Activated CD4-positive, alpha-beta T cell treated with anti-CD3 and anti-CD28 coated beads for 4 hours (primary cell): ENCODE data around the gene PLA2G2D.

Source experiments
- DNase-seq, 2 donors: peaks; one replicate each; pipeline ENCODE4 v3.0.0-alpha.2; 2020

PLA2G2D gene

DNA sequence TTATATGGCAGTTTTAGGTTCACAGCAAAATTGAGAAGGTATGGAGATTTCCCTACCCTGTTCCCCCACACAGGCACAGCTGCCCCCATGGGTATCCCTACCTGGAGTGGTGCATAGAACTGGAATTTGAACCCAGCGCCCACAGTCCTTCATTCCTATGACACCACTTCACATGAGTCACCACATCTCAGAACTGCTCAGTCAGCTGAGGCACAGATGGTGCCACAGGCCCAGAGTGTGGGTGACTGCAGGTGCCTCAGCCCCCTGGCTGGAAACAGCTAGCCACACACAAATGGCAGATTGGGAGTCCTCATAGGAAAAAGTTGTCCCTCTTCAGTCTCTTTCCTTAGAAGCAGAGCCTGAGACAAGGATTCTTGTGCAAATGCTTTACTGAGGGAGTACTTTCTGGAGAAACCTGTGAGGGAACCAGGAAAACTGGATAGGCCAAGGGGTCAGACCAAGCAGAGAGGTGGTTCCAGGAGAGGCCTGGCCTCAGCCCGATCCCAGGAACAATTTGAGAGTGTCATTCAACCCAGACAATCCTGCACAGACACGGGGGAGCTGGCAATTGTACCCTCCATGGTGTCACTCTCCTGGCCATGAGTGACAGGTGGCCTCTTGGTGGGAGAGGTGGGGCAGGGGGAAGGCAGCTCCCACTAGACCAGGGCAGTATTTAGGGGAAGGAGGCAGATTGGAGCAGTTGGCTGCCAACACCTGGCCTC lies 6.9 kb downstream of the PLA2G2D start:
- no peak for DNase-seq

DNA sequence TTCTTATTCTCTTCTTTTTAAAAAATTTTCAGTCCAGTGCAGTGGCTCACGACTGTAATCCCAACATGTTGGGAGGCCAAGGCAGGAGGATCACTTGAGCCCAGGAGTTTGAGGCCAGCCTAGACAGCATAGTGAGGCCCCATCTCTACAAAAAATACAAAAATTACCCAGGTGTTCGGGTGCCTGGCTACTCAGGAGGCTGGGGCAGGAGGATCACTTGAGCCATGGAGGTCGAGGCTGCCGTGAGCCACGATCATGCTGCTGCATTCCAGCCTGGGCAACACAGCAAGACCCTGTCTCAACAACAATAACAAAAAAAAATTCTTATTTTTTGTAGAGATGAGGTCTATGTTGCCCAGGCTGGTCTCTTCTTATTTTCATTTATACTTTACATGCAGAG lies 7.9 kb downstream of the PLA2G2D start:
- DNase-seq = no peak

DNA sequence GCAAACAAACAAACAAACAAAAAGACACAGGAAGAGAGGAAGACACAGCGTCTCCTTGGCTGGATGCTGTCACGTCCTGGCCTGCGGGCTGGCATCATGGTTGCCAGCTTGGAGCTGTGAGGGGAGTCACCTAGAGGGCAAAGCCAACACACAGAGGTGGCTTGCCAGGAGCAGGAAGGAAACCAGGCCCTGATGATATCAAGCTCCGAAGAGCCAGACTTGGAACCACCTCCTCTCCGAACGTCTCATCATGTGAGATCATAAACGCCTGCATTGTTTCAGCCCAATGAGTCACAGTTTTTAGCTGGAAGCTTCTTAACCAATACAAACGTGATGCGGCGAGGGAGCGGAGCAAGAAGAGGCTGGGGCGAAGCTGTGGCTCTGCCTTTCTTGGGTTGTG lies 8.7 kb downstream of the PLA2G2D start:
- DNase-seq = no peak

DNA sequence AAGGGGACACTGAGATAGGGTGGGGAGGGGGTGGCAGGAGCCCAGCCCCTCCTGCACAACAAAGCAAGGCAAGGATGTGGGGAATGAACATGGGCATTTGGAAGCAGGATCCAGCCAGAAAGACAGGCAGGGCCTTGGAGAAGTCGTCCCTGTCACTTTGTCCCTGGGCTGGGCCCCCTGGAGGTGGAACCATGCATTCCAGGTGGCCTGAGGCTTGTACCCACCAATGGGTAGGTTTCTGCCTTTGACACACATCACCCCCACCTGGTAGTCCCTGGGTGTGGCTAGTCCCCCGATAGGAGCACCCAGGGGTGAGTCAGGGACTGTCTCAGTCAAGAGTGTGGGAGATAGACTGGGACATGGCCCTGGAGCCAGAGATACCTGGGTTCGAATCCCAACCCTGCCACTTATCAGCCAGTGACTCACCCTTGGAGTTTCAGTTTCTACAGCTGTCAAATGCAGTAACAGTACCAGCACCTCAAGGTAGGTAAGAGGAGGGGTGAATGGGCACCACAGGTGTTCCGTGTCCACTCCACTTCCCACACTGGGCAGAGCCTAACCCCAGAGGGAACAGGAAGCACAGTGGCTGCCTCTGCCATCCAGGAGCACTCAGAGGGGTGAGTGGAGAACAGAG lies 10.0 kb downstream of the PLA2G2D start:
- no peak for DNase-seq

DNA sequence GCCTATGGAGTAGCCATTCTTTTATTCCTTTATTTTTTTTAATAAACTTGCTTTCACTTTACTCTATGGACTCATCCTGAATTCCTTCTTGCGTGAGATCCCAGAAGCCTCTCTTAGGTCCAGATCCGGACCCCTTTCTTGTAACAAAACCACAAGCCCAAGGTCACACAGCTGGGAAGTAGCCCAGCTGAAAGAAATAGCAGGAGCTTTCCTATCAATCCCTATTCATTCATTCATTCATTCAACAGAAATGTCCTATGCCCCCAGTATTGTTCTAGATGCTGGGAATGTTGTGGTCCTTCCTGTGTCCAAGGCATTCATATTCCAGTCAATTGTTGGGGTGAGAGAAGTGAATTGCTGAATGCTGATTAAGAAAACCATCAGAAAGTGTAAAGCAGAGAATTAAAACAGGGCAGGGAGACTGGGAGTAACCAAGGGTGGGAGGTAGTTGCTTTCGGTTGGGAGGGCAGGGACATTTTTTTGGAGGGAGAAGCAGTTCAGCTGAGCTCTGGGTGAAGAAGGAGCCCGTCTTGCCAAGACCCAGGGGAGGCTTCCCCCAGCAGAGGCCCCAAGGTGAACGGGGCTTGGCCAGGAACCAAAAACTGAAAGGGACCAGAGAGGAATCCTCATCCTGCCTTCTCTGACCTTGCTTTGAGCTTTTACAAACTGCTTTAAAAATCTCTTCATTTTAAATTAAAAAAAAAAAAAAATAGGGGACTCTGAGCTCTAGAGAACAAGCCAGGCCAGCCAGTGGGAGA lies 10.8 kb downstream of the PLA2G2D start:
- no peak for DNase-seq

DNA sequence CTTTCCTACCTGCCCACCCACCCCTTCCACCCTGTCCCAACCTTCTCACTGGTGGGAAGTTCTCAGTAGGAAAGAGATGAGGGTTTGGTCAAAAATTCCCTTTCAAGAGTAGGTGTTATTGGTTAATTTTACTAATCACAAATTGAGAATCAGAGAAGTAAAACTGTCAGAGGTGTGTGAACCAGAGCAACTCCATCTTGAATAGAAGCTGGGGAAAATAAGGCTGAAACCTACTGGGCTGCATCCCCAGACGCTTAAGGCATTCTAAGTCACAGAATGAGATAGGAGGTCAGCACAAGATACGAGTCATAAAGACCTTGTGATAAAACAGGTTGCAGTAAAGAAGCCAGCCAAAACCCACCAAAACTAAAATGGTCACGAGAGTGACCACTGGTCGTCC lies 11.5 kb downstream of the PLA2G2D start:
- DNase-seq = no peak

DNA sequence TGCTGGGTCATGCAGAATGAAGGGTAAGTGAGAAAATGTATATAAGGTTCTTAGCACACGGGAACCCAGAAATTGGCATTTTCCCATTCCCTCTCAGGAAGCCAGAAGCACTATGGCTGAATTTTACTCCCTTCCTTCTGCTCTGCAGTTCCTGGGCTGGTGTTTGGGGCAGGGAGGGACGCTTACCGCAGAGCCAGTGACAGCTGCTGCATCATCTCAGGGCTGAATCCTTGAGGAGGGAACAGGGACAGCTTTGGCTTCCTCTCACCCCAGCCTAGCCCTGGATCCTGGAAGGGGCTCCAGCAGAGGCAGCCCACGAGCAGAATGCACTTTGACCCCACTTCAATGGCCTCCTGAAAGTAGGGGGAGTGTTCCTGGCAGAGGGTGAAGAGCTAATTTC lies 12.0 kb downstream of the PLA2G2D start:
- DNase-seq = no peak

DNA sequence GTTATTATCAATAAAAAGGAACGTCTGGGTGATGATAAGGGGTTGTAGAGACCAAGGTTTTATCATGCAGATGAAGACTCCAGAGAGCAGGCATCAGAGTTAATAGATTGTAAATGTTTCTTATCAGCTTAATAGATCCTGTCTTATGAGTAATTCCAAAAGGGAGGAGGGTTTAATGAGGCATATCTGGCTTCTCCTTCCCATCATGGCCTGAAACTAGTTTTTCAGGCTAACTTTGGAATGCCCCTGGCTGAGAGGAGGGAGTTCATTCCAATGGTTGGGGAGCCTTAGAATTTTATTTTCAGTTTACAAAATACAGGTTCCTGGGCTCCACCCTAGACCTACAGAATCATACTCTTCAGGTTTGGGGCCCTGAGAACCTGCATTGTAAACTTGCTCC lies 13.5 kb downstream of the PLA2G2D start:
- no peak for DNase-seq

DNA sequence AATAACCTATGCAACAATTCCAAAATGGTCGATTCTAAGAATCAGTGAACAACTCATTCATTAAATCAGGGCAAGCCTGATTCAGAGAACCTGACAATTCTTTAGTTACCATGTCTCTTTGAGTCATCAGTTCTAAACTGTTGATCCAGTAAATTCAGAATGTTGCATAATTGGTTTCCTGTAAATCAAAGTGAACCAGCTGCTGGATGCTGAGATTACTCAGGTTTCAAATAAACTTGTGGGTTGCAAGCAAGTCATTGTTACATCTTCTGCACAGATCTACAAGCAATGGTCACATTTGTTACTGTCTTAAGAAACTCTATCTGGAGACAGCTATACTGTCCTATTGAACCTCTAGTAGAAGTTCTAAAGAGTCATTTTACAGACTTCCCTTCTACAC lies 16.5 kb downstream of the PLA2G2D start:
- DNase-seq = no peak

DNA sequence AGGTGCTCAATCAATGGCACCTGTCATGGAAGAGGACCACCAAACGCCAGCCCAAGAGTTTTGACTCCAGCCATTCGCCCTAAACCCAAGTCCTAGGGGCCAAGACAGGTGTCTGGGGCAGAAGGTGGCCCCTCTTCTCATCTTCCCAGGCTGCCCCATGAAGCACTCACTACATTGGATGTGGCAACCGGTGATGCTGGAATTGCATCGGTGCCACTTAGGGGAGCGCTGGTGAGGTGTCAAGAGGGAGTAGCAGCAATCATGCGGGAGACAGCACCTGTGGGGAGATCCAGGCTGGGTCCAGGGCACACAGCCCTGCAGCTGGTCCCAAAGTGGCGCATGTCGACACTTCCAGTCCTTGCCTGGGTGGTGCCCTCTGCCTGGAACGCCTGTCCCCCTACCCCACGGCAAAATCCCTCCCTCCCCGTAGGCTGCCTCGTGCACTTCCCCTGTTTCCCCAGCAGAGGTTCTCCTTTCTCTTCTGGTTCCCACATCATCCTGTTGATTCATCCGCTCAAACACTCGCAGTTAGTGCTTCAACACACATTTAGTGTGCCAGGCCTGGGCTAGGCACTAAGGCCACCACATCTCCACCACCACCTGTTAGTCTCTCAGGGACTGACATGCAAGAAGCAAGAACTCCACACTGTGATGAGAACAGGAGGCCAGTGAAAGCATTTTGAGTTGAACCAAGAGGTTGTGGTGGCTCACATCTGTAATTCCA lies 18.5 kb downstream of the PLA2G2D start:
- peak in 1 of 2 donors; percentile 8 for DNase-seq

DNA sequence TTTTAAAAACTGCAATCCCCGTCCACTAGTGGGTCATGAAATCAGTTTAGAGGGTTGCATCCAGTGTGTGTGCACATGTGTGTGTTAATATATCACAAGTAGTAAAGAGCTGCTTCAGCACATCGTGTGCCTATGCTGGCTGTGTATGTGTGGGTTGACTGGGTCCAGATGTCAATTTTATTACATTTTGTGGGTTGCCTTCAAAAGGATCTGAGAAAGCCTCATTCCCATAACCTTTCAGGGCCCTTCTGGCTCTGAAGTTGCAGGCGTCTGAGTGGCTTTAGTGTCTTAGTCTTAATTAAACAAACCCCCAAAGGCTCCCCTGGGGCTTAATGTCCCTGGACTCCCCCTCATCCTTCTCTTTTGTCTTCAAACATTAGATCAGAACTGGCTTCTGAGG lies 19.8 kb downstream of the PLA2G2D start:
- no peak for DNase-seq

DNA sequence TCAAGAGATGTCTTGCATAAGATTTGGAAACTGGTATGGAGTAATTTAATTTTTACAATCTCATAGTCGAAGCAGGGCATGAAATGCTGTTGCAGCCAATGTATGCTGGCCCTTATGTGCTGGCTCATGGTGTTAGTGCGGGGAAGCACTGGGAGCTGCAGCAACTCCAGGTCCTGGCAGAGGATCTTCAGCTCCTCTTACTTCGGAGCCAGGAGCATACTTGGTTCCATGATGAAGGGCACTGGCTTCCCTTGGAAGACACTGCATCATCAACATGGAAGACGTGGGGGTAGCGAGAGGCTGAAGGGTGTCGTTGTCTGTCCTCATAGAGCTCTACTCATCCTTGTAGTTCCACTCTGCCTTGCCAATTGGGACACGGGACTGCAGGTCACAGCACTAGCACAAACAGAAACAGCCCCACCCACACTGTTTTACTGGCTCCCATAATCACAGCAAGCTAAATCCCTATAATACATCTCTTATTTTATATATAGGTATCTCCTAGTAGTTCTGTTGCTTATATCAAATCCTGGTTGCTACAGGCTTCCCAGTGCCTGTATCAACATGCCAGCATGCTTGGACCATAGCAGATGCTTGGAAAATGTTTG lies 22.4 kb downstream of the PLA2G2D start:
- no peak for DNase-seq

DNA sequence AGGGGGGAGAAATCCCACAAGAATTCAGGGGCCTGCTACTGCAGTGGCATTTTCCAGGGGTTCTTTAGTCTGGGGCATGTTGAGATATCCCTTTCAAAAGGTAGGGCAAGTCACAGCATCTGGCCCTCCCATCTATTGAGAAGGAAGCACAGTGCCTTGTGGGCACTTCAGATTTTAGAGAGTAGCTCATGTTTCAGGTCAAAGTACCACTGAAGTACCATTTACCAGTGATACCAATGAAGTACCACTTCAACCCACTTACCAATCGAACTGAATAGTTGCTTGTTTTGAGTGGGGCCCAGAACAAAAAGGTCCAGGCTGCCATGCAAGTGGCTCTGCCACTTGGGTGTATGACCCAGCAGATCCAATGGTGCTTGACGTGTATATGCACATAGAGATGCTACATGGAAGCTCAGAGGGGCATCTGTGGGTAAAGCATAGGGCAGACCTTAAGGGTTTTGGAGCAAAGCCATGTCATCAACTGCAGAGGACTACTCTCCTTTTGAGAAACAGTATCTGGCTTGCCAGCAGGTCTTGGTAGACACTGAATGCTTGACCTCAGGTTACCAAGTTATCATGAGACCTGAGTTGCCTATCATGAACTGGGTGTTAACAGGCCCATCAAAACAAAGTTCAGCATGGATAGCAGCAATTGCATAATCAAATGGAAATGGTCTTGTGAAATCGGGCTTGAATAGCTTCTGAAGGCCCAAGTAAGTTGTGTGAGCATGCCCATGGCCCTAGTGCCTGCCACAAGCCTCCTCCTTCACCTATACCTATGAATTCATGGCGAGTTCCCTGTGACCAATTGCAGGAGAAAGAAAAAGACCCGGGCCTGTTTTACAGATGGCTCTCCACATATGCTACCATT lies 23.5 kb downstream of the PLA2G2D start:
- DNase-seq = no peak

DNA sequence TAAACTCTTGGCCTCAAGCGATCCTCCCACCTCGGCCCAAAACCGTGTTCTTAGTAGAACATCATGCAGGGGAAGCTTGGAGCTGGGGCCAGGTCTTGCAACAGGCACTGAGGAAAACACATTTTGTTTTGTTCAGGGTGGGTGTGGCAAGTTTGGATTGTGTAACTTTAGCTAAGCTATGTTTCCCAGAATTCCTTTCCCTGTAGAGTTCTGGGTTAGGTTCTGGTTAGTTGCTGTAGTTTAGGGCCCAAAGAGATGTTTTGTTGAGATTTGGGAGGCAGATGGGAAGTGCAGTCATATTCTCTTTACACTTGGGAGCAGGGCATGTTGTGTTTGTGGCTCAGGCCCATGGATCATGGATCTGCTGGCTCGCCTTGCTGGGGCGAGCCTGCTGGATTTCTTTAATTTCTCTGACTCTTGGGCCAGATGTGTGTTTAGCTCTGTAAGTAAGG lies 25.4 kb downstream of the PLA2G2D start:
- DNase-seq = no peak

DNA sequence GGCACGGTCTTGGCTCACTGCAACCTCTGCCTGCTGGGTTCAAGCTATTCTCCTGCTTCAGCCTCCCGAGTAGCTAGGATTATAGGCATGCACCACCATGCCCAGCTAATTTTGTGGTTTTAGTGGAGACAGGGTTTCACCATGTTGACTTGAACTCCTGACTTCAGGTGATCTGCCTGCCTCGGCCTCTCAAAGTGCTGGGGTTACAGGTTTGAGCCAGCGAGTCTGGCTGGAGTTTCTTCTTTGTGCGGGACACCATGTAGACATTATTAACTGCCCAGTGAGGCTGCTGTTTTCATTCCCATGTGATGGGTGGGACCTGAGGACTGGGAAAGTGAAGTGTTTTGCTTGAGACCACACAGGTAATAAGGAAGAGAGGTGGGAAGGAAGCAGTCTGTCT lies 26.0 kb downstream of the PLA2G2D start:
- DNase-seq = no peak

DNA sequence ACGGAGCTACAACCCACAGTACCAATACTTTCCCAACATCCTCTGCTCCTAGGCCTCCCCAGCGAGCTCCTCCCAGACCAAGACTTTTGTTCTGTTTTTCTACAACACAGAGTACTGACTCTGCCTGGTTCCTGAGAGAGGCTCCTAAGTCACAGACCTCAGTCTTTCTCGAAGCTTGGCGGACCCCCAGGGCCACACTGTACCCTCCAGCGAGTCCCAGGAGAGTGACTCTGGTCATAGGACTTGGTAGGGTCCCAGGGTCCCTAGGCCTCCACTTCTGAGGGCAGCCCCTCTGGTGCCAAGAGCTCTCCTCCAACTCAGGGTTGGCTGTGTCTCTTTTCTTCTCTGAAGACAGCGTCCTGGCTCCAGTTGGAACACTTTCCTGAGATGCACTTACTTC lies 28.7 kb downstream of the PLA2G2D start:
- no peak for DNase-seq

DNA sequence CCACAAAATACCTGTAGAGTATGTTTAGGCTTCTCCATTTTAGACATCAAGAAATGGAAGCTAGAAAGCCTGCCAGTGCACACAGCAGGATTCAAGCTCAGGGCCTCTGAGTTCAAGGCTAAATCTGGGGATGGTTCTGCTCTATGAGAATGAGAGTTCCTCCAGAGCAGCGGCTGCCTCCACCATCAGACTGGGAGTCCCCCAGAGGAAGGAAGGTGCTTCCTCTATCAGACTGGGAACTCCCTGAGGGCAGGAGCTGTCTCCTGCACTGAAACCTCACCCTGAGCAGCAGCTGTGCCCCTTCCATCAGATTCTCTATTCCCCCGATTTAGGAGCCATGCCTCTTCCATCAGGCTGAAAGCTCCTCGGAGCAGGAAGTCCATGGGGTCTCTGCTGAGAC lies 29.2 kb downstream of the PLA2G2D start:
- DNase-seq = no peak

DNA sequence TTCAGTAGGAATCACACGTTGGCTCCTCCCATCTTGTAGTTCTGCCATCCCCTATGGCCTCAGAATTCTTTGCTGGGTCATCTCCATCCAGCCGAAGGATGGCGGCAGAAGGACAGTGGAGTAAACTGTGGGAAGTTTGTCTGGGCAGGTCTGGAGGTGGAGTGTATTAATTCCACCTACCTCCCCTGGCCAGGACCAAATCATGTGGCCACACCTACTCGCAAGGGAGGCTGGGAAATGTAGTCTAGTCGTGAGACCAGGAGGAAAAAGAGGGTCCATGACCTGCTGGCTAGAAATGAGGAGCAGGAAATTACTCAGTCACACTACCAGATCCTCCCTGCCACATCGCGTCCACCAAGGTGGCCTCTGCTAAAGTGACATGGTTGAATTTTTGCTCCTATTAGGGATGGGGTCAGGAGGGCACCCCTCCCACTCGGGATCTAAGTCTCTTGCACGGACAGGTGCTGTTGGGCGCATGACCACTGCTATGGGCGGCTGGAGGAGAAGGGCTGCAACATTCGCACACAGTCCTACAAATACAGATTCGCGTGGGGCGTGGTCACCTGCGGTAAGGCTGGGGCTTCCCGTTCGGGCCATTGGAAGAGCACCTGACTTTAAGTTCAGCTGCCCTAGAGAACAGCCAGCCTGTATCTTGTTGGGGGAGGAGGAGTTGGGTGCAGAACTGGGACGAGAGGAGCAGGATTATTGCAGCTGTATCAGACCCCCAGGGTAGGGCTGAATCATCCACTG lies 29.8 kb downstream of the PLA2G2D start:
- no peak for DNase-seq

DNA sequence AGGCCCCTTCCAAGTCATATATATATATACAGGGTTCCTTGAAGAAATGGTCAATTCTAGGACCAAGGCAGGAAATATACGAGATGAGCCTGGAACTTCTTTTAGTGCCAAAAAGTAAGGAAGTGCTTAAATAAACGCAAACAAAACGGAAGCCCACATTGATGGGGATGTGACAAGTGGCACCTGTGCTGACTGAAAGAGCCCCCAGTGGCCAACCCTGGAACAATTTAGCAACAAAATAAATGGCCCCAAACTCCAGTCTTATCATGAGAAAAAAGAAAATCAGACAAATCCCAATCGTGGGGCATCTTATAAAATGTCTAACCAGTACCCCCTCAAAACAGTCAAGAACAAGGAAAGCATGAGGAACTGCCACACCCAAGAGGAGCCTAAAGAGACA lies 31.7 kb downstream of the PLA2G2D start:
- DNase-seq = no peak

DNA sequence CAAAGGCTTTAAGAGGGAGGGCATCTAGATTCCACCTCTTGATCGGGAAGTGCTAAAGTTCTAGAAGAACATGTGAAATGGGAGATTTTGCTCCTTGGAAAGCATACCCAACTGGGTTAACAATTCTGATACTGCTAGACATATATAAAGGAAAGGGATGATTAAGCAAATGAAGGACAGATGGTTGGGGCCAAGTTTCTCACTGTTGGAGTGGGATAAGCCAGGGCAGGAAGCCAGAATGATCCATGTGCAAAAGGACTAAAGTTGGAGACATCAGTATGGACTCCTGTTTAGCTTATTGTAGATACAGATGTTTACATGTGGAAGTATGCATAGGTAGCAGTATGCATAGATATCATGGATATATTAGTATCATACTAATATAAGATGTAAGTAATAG lies 32.5 kb downstream of the PLA2G2D start:
- no peak for DNase-seq
